ENCODE data around the gene NFATC1. TPM values are rescaled to one million over a fixed set of nuclear protein-coding genes. Genes with fewer than 3 reads are reported as not detected.

The NFATC1 gene
- total RNA-seq, 1 donor from 2014 or later = 0.53 TPM

DNA sequence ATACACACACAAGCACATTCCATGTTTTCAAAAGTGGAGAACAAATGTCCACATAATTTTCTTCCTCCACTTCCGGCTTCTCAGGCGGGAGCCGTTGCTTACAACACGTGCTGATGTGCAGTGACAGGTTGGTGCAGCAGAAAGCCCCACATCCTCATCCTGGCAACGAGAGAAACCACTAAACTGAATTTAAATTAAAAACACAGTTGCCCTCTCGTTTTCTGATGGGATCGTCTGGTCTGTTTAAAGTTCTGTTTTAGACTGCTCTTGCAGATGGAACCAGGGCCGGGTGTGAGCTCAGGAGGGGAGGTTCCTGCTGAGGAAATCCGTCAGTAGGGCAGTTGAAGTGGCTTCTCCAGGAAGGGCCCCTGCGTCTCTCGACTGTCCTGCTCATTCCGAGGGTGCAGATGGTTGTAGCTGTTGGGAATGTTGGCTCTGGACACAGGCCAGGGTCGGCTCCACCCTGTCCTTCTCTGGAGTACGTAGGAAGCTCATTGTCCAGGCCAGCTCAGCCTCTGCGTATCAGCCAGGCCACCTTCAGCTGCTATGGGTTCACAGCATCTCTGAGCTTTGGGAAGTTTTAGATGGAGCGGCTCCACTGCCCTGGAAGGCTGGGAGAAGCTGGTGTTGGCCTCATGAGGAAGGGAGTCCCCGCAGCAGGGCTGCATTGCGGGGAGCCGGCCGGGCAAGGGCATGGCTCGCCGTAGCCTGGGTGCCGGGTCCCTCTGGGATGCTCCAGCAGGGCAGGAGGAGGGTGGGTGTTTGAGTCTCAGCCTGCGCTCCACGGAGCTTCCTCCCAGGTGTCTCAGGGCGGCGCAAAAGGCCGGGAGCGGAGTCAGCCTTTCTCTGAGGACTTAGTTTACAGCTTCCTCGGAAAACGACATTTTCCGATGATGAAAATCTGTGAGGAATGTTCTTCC is 58.3 kb downstream of the NFATC1 start:
- Histone ChIP-seq H3K27me3 (ENCODE audit: control insufficient read depth, insufficient read depth, low read length) (no peaks in the 10 kb centered on the region), H3K36me3 (ENCODE audit: control insufficient read depth, insufficient read depth, low read length) (no peaks in the 10 kb centered on the region), H3K4me3 (ENCODE audit: low read depth, low read length) (no peak overlapping the region)
- DNase-seq (ENCODE audit: low read depth) (no peak), FAIRE-seq (no peak)
- TF ChIP-seq, protein P1, sequence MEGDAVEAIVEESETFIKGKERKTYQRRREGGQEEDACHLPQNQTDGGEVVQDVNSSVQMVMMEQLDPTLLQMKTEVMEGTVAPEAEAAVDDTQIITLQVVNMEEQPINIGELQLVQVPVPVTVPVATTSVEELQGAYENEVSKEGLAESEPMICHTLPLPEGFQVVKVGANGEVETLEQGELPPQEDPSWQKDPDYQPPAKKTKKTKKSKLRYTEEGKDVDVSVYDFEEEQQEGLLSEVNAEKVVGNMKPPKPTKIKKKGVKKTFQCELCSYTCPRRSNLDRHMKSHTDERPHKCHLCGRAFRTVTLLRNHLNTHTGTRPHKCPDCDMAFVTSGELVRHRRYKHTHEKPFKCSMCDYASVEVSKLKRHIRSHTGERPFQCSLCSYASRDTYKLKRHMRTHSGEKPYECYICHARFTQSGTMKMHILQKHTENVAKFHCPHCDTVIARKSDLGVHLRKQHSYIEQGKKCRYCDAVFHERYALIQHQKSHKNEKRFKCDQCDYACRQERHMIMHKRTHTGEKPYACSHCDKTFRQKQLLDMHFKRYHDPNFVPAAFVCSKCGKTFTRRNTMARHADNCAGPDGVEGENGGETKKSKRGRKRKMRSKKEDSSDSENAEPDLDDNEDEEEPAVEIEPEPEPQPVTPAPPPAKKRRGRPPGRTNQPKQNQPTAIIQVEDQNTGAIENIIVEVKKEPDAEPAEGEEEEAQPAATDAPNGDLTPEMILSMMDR (IDR thresholded peaks at IDR 0.05; ENCODE audit: insufficient read depth, low read length, severe bottlenecking) = no peak

DNA sequence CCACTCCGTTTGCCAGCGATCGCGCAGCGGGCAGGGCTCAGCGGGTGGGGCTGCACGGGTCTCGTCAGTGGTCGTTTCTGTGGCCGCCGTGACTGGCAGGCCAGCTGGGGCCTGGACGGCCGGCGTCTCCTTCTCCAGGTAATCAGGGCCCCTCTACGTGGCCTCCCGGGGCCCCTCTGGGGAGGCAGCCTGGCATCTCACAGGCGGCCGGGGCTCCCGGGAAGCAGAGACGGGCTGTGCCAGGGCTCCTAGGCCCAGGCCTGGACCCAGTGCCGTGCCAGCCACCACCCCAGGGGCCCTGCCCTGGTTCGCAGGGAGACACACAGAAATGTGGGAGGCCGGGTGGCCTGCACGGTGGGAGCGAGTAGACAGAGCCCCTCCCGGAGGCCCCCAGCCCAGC is 59.5 kb downstream of the NFATC1 start:
- FAIRE-seq (no peak), DNase-seq (ENCODE audit: low read depth) (no peak)
- no peak overlapping the region for H3K4me3 ChIP-seq (ENCODE audit: low read depth, low read length)
- no peaks in the 10 kb centered on the region for H3K36me3 ChIP-seq (ENCODE audit: control insufficient read depth, insufficient read depth, low read length)
- TF ChIP-seq, protein P1 (IDR thresholded peaks at IDR 0.05; ENCODE audit: insufficient read depth, low read length, severe bottlenecking) = no peak
- H3K27me3 ChIP-seq (ENCODE audit: control insufficient read depth, insufficient read depth, low read length) = no peaks in the 10 kb centered on the region

DNA sequence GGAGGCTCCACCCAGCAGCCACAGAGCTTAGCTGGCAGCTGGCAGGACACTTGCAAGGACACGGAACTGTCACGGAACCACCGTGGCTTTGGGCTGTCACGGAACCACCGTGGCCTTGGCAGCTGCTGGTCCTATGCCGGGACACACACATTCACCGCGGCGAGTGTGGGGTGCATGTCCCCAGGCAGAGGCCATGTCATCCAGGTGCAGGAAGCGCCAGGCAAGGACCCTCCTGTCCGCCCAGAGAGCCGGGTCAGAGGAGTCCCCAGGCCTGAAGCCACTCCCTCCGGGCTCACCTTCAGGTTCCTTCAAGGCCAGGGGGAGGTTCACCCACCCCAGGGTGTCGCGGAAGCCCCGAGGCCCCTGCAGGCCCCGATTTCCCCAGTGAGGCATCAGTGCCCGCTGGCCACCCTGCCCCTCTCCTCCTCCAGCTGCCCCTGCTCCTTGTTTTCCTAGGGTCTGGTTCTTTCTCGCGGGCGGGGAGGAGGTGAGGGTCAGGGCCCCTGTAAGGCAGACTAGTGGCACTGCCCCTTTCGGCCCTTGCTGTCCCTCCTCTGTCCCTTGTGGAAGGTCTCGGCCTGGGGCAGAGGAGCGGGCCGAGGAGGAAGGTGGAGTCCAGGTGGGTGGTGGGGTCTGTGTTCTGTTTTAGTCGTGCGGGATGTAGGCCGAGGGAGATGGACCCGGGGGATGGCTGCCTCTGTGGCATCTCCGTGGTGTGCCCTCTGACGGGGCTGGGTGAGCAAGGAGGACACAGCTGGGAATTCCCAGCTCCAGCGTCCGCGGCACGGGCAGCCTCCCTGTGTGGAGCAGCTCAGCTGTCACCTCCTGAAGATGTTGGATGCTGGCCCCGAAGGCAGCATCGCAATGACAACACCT is 60.6 kb downstream of the NFATC1 start:
- Histone ChIP-seq H3K36me3 (ENCODE audit: control insufficient read depth, insufficient read depth, low read length) (no peaks in the 10 kb centered on the region), H3K27me3 (ENCODE audit: control insufficient read depth, insufficient read depth, low read length) (no peaks in the 10 kb centered on the region), H3K4me3 (ENCODE audit: low read depth, low read length) (no peak overlapping the region)
- FAIRE-seq (no peak), DNase-seq (ENCODE audit: low read depth) (no peak)
- TF ChIP-seq, protein P1 (IDR thresholded peaks at IDR 0.05; ENCODE audit: insufficient read depth, low read length, severe bottlenecking) = no peak

DNA sequence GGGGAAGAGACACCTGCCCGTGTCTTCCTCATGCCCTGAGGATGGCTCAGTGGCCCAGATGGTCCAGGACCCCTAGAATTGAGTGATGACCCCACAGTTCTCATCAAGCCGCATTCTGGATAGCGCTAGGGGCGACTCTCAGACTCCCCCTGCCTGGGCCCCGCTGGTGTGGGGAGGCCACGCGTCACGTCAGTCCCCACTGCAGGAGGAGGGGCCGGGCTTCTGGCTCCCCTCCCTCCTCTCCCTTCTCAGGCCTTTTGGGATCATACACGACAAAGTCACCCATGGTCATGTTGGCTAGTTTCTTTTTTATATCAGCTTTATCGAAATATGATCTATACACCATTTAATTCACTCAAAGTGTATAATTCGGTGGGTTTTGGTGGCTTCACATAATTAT is 61.5 kb downstream of the NFATC1 start:
- TF ChIP-seq, protein P1 (IDR thresholded peaks at IDR 0.05; ENCODE audit: insufficient read depth, low read length, severe bottlenecking) = no peak
- H3K27me3 ChIP-seq (ENCODE audit: control insufficient read depth, insufficient read depth, low read length) = no peaks in the 10 kb centered on the region
- DNase-seq (ENCODE audit: low read depth) = no peak
- no peak overlapping the region for H3K4me3 ChIP-seq (ENCODE audit: low read depth, low read length)
- FAIRE-seq = no peak
- no peaks in the 10 kb centered on the region for H3K36me3 ChIP-seq (ENCODE audit: control insufficient read depth, insufficient read depth, low read length)

DNA sequence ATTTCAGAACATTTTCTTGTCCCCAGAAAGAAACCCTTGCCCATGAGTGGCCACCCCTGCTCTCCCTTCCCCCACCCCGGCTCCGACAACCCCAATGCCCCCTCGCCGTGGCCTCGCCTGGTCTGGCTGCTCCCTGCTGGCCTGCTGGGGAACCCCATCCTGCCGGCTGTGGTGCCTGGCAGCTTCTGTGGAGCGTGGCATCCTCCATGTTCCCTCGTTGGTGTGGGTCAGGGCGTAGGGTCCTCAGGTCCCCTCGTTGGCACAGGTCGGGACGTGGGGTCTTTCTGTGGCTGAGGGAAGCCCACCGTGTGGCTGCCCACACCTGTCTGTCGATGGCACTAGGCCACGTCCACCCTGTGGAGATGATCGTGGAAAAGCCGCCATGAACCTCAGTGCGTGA is 61.9 kb downstream of the NFATC1 start:
- Histone ChIP-seq H3K27me3 (ENCODE audit: control insufficient read depth, insufficient read depth, low read length) (no peaks in the 10 kb centered on the region), H3K36me3 (ENCODE audit: control insufficient read depth, insufficient read depth, low read length) (no peaks in the 10 kb centered on the region), H3K4me3 (ENCODE audit: low read depth, low read length) (no peak overlapping the region)
- FAIRE-seq (no peak), DNase-seq (ENCODE audit: low read depth) (no peak)
- TF ChIP-seq, protein P1 (IDR thresholded peaks at IDR 0.05; ENCODE audit: insufficient read depth, low read length, severe bottlenecking) = no peak
